ENCODE measurements around the gene SLC3A2. TPM values are rescaled to one million over a fixed set of nuclear protein-coding genes. Genes with fewer than 3 reads are reported as not detected.
A peak's percentile ranks its signal among the peaks of the same experiment; 100 is the strongest.
"Not testable (repeated sequence)": the region's sequence is repeated elsewhere in the genome, so short reads cannot be mapped to it uniquely, and the experiment has no call there.

Gene SLC3A2
- total RNA-seq, 2 experiments from 2014 or later: 289 to 321 TPM

- H3K4me2 ChIP-seq (ENCODE audit: low read length): no peak overlapping the region
- CTCF ChIA-PET (ENCODE audit: unreplicated experiment): no interaction called here
- no peaks in the 10 kb centered on the region for H3K4me1 ChIP-seq (ENCODE audit: insufficient read depth, low read length, poor library complexity, severe bottlenecking)
- H3K4me3 ChIP-seq (ENCODE audit: low read depth, low read length, poor library complexity, severe bottlenecking): no peak overlapping the region
- no peak for TF ChIP-seq EZH2phosphoT487 (IDR thresholded peaks at IDR 0.05; ENCODE audit: borderline replicate concordance, low read depth, low read length)
- TF ChIP-seq, protein P1, sequence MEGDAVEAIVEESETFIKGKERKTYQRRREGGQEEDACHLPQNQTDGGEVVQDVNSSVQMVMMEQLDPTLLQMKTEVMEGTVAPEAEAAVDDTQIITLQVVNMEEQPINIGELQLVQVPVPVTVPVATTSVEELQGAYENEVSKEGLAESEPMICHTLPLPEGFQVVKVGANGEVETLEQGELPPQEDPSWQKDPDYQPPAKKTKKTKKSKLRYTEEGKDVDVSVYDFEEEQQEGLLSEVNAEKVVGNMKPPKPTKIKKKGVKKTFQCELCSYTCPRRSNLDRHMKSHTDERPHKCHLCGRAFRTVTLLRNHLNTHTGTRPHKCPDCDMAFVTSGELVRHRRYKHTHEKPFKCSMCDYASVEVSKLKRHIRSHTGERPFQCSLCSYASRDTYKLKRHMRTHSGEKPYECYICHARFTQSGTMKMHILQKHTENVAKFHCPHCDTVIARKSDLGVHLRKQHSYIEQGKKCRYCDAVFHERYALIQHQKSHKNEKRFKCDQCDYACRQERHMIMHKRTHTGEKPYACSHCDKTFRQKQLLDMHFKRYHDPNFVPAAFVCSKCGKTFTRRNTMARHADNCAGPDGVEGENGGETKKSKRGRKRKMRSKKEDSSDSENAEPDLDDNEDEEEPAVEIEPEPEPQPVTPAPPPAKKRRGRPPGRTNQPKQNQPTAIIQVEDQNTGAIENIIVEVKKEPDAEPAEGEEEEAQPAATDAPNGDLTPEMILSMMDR (conservative IDR thresholded peaks at IDR 0.05; ENCODE audit: low read length): no peak
- H3K79me2 ChIP-seq (ENCODE audit: insufficient read depth, low read depth, low read length): no peaks in the 10 kb centered on the region
- no peaks in the 10 kb centered on the region for H3K9me2 ChIP-seq (ENCODE audit: insufficient read depth, low read length)
- no peak overlapping the region for H2AFZ ChIP-seq (ENCODE audit: low read length)
- no peaks in the 10 kb centered on the region for H3K9me3 ChIP-seq (ENCODE audit: low read length)
- BruUV-seq (replicated peaks): no TSS peak
- no peaks in the 10 kb centered on the region for H4K20me1 ChIP-seq (ENCODE audit: insufficient read depth, low read length)
- intact Hi-C loops (cut with micrococcal nuclease; ENCODE audit: unreplicated experiment): no loop called here
- H3K36me3 ChIP-seq (ENCODE audit: insufficient read depth, low read length): no peaks in the 10 kb centered on the region
- POLR2A ChIA-PET: no interaction called here
- no peak overlapping the region for H3K27ac ChIP-seq (ENCODE audit: low read depth, low read length, poor library complexity, severe bottlenecking)
- no peak for DNase-seq (ENCODE audit: low spot score)
Observed at GRCh38 chr11:62934496-62934785, 53.7 kb downstream of the SLC3A2 start.

DNA sequence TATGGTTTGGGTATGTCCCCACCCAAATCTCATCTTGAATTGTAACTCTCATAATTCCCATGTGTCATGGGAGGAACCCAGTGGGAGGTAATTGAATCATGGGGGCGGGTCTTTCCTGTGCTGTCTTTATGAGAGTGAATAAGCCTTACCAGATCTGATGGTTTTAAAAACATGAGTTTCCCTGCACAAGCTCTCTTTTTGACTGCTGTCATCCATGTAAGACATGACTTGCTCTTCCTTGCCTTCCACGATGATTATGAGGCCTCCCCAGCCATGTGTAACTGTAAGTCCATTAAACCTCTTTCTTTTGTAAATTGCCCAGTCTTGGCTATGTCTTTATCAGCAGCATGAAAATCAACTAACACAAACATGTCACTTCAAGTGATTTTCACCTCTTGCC is 56.8 kb downstream of the SLC3A2 start:
- H3K36me3 ChIP-seq (ENCODE audit: insufficient read depth, low read length); H3K9me3 ChIP-seq (ENCODE audit: low read length); H3K9me2 ChIP-seq (ENCODE audit: insufficient read depth, low read length); H3K4me3 ChIP-seq (ENCODE audit: low read depth, low read length, poor library complexity, severe bottlenecking); BruUV-seq (replicated peaks); H3K4me2 ChIP-seq (ENCODE audit: low read length); H3K79me2 ChIP-seq (ENCODE audit: insufficient read depth, low read depth, low read length); CTCF ChIA-PET (ENCODE audit: unreplicated experiment); POLR2A ChIA-PET; H3K27ac ChIP-seq (ENCODE audit: low read depth, low read length, poor library complexity, severe bottlenecking); H2AFZ ChIP-seq (ENCODE audit: low read length); H4K20me1 ChIP-seq (ENCODE audit: insufficient read depth, low read length); intact Hi-C loops (cut with micrococcal nuclease; ENCODE audit: unreplicated experiment); DNase-seq (ENCODE audit: low spot score); H3K4me1 ChIP-seq (ENCODE audit: insufficient read depth, low read length, poor library complexity, severe bottlenecking): not testable (repeated sequence)

Small RNA genes lying within 50 kb of the gene (small RNA-seq; reads per million reads assigned to genes)
- not detected for gene RF00099
- not detected for gene RN7SL259P
- gene SNORD22: not detected
- not detected for gene SNORD26
- gene SNORD27: not detected
- gene SNORD28: not detected
- 66.7 reads per million, percentile 99 among the genes with 10 or more reads in this experiment for gene SNORD30

Other genes with a start within 250 kb of the SLC3A2 start
- 91.4 and 108 TPM in 2 replicates for gene GANAB, start 234.3 kb upstream of the SLC3A2 start, total RNA-seq (2014; rRNA removed; shearing (Covaris generic))
- gene GANAB, start 234.3 kb upstream of the SLC3A2 start, total RNA-seq (2022): 205 and 217 TPM in 2 replicates
- 22.5 and 25.5 TPM in 2 replicates for gene INTS5, start 227.6 kb upstream of the SLC3A2 start, total RNA-seq (2014; rRNA removed; shearing (Covaris generic))
- gene INTS5, start 227.6 kb upstream of the SLC3A2 start, total RNA-seq (2022): 22.1 and 25.1 TPM in 2 replicates
- gene C11orf98, start 215.7 kb upstream of the SLC3A2 start, total RNA-seq (2014; rRNA removed; shearing (Covaris generic)): 148 and 194 TPM in 2 replicates
- gene C11orf98, start 215.7 kb upstream of the SLC3A2 start, total RNA-seq (2022): 84.4 and 105 TPM in 2 replicates
- 88.4 and 90.8 TPM in 2 replicates for gene CSKMT, start 215.6 kb upstream of the SLC3A2 start, total RNA-seq (2014; rRNA removed; shearing (Covaris generic))
- gene CSKMT, start 215.6 kb upstream of the SLC3A2 start, total RNA-seq (2022): 52.6 and 80.1 TPM in 2 replicates
- gene UQCC3, start 209.2 kb upstream of the SLC3A2 start, total RNA-seq (2014; rRNA removed; shearing (Covaris generic)): 40.0 and 40.3 TPM in 2 replicates
- 13.1 and 15.5 TPM in 2 replicates for gene UQCC3, start 209.2 kb upstream of the SLC3A2 start, total RNA-seq (2022)
- gene LBHD1, start 208.6 kb upstream of the SLC3A2 start, total RNA-seq (2014; rRNA removed; shearing (Covaris generic)): 7.1 and 9.3 TPM in 2 replicates
- 22.3 and 22.8 TPM in 2 replicates for gene LBHD1, start 208.6 kb upstream of the SLC3A2 start, total RNA-seq (2022)
- gene UBXN1, start 201.8 kb upstream of the SLC3A2 start, total RNA-seq (2014; rRNA removed; shearing (Covaris generic)): 101 and 123 TPM in 2 replicates
- 129 and 140 TPM in 2 replicates for gene UBXN1, start 201.8 kb upstream of the SLC3A2 start, total RNA-seq (2022)
- gene LRRN4CL, start 191.4 kb upstream of the SLC3A2 start, total RNA-seq (2014; rRNA removed; shearing (Covaris generic)): 0.79 and 1.3 TPM in 2 replicates
- gene LRRN4CL, start 191.4 kb upstream of the SLC3A2 start, total RNA-seq (2022): 0.65 TPM in 2 replicates
- gene BSCL2, start 173.5 kb upstream of the SLC3A2 start, total RNA-seq (2014; rRNA removed; shearing (Covaris generic)): 20.7 and 21.6 TPM in 2 replicates
- gene BSCL2, start 173.5 kb upstream of the SLC3A2 start, total RNA-seq (2022): 46.2 and 46.7 TPM in 2 replicates
- gene GNG3, start 173.2 kb upstream of the SLC3A2 start, total RNA-seq (2014; rRNA removed; shearing (Covaris generic)): not detected in 2 replicates
- gene GNG3, start 173.2 kb upstream of the SLC3A2 start, total RNA-seq (2022): not detected in 2 replicates
- gene HNRNPUL2, start 153.4 kb upstream of the SLC3A2 start, total RNA-seq (2014; rRNA removed; shearing (Covaris generic)): 8.3 and 19.2 TPM in 2 replicates
- gene HNRNPUL2, start 153.4 kb upstream of the SLC3A2 start, total RNA-seq (2022): 59.2 and 64.4 TPM in 2 replicates
- gene TTC9C, start 152.4 kb upstream of the SLC3A2 start, total RNA-seq (2014; rRNA removed; shearing (Covaris generic)): 36.7 and 51.7 TPM in 2 replicates
- 70.2 and 75.1 TPM in 2 replicates for gene TTC9C, start 152.4 kb upstream of the SLC3A2 start, total RNA-seq (2022)
- gene ZBTB3, start 126.7 kb upstream of the SLC3A2 start, total RNA-seq (2014; rRNA removed; shearing (Covaris generic)): 11.1 and 11.8 TPM in 2 replicates
- 10.7 and 11.3 TPM in 2 replicates for gene ZBTB3, start 126.7 kb upstream of the SLC3A2 start, total RNA-seq (2022)
- 108 and 118 TPM in 2 replicates for gene POLR2G, start 119.3 kb upstream of the SLC3A2 start, total RNA-seq (2014; rRNA removed; shearing (Covaris generic))
- 115 and 118 TPM in 2 replicates for gene POLR2G, start 119.3 kb upstream of the SLC3A2 start, total RNA-seq (2022)
- 23.7 and 26.1 TPM in 2 replicates for gene TAF6L, start 109.5 kb upstream of the SLC3A2 start, total RNA-seq (2014; rRNA removed; shearing (Covaris generic))
- 24.1 and 29.9 TPM in 2 replicates for gene TAF6L, start 109.5 kb upstream of the SLC3A2 start, total RNA-seq (2022)
- gene TMEM179B, start 93.5 kb upstream of the SLC3A2 start, total RNA-seq (2014; rRNA removed; shearing (Covaris generic)): 22.8 and 33.1 TPM in 2 replicates
- 18.6 and 21.5 TPM in 2 replicates for gene TMEM179B, start 93.5 kb upstream of the SLC3A2 start, total RNA-seq (2022)
- gene TMEM223, start 88.9 kb upstream of the SLC3A2 start, total RNA-seq (2014; rRNA removed; shearing (Covaris generic)): 32.6 and 42.9 TPM in 2 replicates
- gene TMEM223, start 88.9 kb upstream of the SLC3A2 start, total RNA-seq (2022): 15.8 and 24.4 TPM in 2 replicates
- 35.1 and 53.3 TPM in 2 replicates for gene NXF1, start 75.5 kb upstream of the SLC3A2 start, total RNA-seq (2014; rRNA removed; shearing (Covaris generic))
- 50.5 and 62.0 TPM in 2 replicates for gene NXF1, start 75.5 kb upstream of the SLC3A2 start, total RNA-seq (2022)
- gene STX5, start 48.8 kb upstream of the SLC3A2 start, total RNA-seq (2014; rRNA removed; shearing (Covaris generic)): 21.7 and 30.6 TPM in 2 replicates
- gene STX5, start 48.8 kb upstream of the SLC3A2 start, total RNA-seq (2022): 41.0 and 47.5 TPM in 2 replicates
- gene TEX54, start 48.1 kb upstream of the SLC3A2 start, total RNA-seq (2014; rRNA removed; shearing (Covaris generic)): 1.0 TPM in 1 of 2 replicates, not detected in the other
- gene TEX54, start 48.1 kb upstream of the SLC3A2 start, total RNA-seq (2022): 0.89 TPM in 1 of 2 replicates, not detected in the other
- gene WDR74, start 41.3 kb upstream of the SLC3A2 start, total RNA-seq (2014; rRNA removed; shearing (Covaris generic)): 139 and 169 TPM in 2 replicates
- 85.0 and 98.4 TPM in 2 replicates for gene WDR74, start 41.3 kb upstream of the SLC3A2 start, total RNA-seq (2022)
- gene CHRM1, start 40.5 kb downstream of the SLC3A2 start, total RNA-seq (2014; rRNA removed; shearing (Covaris generic)): not detected in 2 replicates
- not detected in 2 replicates for gene CHRM1, start 40.5 kb downstream of the SLC3A2 start, total RNA-seq (2022)
- not detected in 2 replicates for gene SLC22A6, start 104.1 kb downstream of the SLC3A2 start, total RNA-seq (2014; rRNA removed; shearing (Covaris generic))
- not detected in 2 replicates for gene SLC22A6, start 104.1 kb downstream of the SLC3A2 start, total RNA-seq (2022)
- gene SLC22A8, start 134.9 kb downstream of the SLC3A2 start, total RNA-seq (2014; rRNA removed; shearing (Covaris generic)): not detected in 2 replicates
- gene SLC22A8, start 134.9 kb downstream of the SLC3A2 start, total RNA-seq (2022): not detected in 2 replicates